SH-SY5Y (cell line): ENCODE data around the gene ANKMY1.

ENCODE experiments used
- GATA2 ChIP-seq: IDR thresholded peaks from 2 replicates; pipeline ENCODE4 v1.6.1; 2011; ENCODE audit warnings: mild to moderate bottlenecking, low read depth, low read length
- GATA3 ChIP-seq: IDR thresholded peaks from 2 replicates; pipeline ENCODE4 v1.6.1; 2011; ENCODE audit warnings: low read depth, mild to moderate bottlenecking, low read length, moderate library complexity

GRCh38 chr2:240467149-240467642, 90.6 kb downstream of the ANKMY1 start:
- no peak for TF ChIP-seq GATA2
- TF ChIP-seq GATA3, result no peak
